Suppressor macrophage treated with lipopolysaccharide for 4 hours (primary cell): ENCODE results near the gene PJA2.
A peak's percentile ranks its signal among the peaks of the same experiment; 100 is the strongest.

Experiments used
- DNase-seq: peaks from one replicate; pipeline ENCODE4 v3.0.0-alpha.2; 2020

Gene PJA2

DNA sequence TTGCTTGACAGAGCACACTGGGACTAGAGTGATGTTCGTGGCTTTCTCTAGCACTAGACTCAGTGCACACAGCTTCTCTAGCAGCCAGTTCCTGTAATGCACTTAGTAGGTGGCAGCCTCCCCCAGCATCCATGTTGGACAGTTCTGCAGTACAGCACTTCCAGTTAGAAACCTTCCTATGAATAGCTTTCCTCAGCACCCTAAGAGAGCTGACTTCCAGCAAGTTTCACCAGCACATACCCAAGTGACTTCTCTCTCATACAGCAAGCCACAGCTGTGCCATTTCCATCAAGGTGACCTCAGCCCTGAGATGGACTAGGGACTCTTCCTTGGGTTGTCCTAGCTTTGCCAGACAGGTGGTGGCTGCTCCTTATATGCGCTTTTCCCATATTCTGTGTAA, 60.4 kb downstream of the PJA2 start:
- DNase-seq: no peak

DNA sequence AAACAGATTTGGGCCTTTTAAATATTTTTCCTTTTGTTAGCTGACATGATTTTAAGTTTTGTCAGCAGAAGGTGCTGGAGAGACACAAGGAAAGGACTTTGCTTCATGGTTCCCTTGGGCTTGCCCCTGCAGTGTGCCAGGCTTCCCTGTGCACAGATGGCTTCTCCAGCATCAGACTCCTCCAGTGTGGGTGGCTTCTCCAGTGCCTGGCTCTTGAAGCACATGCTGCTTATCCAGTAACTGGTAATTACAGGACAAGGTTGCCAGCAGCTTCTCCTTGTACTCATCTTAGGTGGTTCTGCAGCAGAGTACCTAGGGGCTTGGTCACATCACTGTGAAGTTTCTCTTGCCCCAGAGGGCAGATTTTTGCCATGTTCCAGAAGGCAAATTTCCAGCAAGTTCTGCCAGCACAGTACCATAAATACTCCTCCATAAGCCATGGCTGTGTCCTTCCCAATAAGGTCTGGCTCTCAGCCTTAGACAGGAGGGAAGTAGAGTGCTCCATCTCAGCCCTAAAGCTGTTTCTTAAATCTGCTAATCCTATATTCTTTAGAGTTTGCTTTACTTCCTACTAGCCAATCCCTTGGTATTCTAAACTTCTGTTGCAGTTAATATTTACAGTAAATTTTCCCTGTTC, 62.4 kb downstream of the PJA2 start:
- no peak for DNase-seq

DNA sequence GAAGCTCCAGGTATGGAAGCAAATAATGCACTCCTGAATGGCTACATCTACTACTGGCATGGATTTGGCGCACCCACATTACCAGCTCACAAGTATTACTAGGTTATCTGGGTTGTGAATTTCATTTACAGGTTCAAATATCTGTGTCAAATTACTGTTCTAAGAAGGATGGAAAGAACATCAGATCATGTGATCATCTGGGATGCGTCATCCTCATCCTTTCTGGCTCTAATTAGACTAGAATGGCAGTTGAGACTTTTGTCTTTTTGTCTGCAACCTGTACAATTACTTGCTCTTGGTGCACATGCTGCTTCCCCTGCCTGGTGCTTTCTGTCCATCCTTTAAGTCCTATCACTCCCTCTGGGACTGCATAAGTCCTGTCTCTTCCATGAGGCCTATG, 64.1 kb downstream of the PJA2 start:
- no peak for DNase-seq

DNA sequence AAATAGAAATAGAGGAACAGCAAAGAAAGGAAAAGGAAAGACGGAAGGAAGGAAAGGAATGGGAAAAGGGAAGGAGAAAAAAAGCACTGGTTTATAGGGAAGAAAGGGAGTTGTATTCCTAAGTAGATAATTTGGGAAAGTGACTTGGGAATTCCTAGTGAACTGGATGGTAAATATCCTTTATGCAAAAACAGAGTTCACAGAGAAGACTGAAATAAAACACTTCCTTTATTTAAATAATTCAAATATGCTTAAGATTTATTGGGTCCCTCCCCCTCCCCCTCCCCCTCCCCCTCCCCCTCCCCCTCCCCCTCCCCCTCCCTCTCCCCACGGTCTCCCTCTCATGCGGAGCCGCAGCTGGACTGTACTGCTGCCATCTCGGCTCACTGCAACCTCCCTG, 69.4 kb downstream of the PJA2 start:
- DNase-seq: no peak

DNA sequence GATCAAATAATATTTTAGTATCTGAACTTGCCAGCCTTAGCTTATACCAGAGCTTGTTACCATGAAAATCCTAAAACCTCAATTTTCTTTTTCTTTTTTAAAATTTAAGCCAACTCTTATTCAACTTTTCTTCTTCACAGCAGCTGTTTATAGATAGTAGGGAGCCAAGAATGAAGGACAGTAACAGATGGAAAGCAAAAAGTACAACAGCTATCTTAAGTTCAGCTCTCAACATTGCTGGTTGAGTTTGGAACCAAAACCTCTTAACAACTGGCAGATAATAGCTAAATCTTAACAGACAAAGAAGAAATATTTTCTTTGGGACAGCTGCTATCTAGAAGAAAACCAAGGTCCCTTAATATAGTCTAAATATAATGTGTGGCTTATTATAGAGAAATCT, 74.7 kb downstream of the PJA2 start:
- DNase-seq: no peak

DNA sequence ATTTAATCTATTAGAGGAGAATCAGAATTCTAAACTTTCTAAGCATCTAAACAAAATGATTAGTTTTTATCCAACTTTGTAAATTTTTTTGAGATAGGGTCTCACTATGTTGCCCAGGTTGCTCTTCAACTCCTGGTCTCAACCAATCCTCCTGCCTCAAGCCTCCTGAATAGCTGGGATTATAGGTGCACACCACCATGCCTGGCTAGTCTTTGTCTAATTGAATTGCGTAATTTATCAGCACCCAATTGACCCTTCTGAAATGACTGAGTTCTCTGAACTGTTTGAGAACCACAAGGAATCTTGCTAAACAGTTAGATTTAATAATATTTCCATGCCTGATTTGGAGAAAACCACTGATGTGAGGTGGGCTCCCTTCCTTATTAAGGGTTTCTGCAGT, 75.7 kb downstream of the PJA2 start:
- DNase-seq: no peak

DNA sequence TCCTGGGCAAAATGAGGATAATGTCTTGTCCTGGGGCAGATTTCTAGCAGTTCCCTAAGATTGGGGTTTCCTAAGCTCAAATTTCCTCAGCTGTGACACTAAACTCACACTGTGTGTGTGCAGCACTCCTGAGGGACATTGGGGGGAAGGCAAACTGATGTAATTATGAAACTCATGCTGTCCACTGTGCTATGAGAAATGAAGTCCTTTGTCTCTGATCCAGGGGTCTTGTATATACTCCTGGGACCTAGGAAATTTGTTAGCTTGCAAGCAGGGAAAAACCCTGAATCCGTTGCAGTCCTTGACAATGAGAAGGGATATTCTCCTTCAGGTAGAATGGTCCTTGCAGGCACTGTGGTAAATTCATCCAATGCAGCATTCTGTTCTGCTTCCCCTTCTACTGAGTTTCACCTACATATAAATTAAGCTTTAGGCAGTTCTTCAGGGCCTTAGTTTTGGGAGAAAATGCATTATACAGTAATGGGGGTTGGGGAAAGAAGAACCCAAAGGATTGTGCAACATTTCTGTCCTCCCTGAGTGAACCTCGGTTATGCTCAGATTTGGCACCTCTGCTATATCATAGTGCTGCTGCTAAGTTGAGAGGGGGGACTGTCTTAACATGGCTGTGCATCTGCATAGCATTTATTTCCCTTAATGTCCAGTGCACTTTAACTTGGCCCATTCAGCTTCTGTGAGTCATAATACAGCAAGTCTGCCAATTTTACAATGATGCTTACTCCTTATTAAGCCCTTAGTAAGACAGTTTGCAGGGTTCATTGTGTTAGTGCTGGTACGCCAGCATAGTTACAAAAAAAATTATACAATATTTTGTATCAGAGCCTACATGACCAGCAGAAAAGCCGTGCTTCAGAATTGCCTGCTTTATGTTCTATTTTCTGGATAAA, 80.2 kb downstream of the PJA2 start:
- peak; percentile 9 for DNase-seq

DNA sequence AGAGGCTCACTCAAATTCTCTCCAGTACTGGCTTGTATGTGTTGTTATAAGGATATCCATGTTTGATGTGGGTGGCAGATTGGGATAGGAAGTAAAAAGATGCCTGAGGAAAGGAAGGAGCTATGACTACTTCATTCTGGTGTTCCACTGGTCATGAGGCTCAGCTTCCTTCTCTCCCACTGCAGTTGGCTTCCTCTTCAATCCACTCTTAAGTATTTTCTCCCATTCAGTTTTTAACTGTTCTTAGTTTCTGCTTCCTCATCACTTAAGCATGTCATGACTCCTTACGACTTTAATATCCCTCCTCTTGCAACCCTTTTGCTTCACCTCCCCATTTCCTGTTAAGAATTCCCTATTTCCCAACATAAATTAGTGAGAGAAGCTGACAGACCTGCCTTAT, 81.1 kb downstream of the PJA2 start:
- peak; percentile 4 for DNase-seq

DNA sequence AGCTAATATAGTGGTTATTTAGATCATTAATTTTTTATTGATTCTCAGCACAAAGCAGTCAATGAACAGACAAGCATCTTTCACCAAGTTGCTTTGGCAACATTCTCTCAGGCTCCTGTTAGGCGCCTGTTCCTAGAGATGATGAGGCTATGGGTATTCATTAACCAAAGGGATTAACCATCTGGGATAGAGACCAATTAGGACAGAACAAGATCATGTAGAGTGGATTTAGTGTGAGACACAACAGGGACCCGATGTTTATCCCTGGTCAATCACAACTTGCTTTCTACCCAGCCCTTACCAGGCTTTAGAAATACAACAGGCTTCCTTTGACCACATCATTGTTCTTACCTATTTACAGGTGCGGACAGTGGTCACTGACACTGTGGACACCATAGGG, 82.2 kb downstream of the PJA2 start:
- DNase-seq: no peak

DNA sequence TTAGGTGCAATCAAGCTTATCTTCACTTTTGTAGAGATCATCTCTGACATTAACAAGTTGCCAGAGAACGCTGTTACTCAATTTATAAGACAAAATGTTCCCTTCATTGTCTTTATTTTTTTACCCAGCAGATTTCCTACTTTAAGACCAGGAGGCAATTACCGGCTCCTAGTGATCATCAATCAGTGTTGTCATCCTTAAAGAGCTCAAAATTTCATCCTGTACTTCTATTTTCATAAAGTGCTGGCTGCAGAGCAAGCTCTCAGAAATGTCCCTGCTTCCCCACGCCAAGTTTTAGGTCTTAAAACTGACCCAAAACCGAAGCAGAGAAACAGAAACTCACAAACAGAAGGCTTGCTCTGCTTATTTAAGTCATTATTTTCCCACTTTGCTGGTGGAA, 82.9 kb downstream of the PJA2 start:
- no peak for DNase-seq

DNA sequence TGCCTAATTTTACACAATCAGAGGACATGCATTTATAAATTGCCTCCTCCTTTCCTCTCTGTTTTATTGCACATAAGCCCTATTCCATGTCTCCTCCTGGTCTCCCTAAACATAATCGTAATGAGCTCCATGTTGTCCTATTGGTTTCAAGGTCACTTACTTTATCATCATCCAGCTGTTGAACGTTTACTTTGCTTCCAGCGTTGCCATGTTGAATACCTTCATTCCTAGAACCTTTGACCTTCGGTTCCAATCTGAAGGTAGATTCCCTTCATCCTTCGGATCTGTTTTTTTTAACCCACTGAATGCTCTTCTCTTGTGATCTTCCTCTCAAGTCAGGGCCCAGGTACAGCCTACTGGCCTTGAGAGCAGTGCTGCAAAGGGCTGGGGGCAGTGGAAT, 84.3 kb downstream of the PJA2 start:
- no peak for DNase-seq

DNA sequence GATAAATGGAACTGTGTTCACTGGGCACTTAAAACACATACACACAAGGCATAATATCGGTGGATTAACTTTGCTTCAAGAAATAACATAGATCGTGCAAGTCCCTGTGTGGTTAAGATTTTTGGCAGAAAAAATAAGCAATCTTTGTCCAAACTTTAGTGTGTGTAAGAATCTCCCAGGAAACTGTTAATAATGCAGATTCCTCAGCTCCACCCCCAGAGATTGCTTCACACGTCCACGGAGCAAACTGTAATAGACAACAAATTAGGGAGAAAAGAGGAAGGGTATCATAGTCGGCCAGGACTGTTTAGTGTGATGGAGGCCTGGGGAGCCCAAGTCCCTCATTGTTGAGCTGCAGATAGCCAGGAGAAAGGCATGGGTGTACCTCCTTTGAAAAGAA, 84.8 kb downstream of the PJA2 start:
- peak; percentile 42 for DNase-seq

DNA sequence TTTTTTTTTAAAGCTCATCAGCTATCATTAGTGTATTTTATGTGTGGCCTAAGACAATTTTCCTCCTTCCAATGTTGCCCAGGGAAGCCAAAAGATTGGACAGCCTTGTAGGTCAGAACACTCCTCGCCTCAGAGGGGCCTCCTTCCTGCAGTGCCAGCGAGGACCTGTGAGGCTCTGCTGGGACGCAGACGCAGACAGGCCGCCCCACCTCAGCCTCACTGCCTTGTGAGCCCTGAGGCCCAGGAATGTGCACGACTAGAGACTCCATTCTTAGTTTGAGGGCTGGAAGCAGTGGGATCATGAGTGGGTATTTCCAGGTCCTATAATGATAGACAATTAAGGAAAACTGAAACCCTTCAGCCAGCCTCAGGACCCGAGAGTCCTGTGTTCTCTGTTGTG, 85.4 kb downstream of the PJA2 start:
- no peak for DNase-seq

DNA sequence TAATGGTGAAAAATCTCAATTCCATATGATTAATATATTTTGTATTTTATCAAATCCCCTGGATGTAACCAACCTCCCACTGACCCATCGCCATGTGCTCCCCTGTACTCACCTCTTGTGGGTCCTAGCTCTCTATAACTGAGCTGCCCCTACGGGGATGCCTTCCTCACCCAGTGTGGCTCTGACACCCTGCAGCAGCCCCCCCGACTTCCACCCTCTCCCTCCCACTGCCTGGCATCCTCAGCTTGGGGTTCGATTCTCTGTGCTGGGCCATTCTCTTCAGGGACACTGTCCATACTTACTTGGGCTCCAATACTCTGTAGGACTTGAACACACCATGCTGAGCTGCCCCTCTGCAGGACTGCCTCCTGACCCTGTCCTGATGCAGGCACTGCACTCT, 87.1 kb downstream of the PJA2 start:
- no peak for DNase-seq

DNA sequence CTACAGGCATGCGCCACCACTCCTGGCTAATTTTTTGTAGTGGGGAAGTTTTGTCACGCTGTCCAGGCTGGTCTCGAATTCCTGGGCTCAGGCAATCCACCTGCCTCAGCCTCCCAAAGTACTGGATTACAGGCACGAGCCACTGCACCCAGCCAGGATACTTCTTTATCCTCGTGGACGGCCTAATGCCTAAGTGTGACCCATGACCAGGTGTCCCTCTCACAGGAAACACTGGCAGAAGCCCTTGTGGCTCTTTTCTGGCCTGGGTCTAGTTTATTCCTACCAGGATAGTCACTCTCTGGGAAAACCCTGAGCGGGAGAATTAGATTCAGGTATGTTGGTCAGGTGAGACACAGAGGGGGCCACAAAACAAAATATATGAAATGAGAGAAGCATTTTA, 90.4 kb downstream of the PJA2 start:
- DNase-seq: no peak

DNA sequence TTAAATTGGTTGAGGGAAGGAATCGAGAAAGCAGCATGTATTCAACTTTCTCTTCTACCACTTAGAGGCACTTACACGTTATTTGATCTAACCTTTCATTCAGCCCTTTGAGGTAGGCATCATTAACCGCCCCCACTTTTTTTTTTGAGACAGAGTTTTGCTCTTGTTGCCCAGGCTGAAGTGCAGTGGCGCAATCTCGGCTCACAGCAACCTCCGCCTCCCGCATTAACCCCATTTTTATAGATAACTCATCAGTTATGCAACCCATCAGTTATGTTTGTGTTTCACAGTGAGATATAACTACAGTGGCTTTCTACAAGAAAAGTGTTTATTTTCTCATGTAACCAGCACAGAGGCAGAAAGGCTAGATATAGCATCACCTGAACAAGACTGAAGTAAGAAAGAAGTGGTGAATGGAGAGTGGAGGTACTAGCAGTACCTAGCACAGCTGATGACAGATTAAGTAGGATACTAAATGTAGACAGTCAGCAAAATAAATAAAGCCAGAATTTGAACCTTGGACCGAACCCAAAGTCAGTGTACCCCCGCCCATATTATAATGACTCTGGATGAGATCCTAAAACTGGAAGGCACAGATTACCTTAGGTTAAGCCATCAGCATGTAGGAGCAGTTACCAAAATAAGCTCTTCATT, 91.2 kb downstream of the PJA2 start:
- no peak for DNase-seq

DNA sequence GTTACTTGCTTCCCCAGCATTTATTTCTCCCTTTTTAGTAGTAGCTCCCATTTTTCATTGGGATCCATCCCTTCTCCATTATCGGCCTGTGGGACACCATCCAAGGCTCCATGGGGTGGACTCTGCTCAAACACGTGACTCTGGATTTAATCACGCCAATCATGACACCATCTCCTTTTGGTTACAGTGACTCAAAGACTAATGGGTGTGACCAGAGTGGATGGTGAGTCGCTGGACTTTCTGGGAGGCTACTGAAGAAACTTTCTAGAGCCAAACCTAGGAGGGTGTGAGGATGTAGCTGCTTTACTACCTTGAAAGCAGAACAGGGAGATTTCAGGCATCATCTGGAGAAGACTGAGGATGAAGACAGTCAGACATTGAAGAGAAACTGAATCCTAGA, 93.1 kb downstream of the PJA2 start:
- DNase-seq: peak; percentile 39

DNA sequence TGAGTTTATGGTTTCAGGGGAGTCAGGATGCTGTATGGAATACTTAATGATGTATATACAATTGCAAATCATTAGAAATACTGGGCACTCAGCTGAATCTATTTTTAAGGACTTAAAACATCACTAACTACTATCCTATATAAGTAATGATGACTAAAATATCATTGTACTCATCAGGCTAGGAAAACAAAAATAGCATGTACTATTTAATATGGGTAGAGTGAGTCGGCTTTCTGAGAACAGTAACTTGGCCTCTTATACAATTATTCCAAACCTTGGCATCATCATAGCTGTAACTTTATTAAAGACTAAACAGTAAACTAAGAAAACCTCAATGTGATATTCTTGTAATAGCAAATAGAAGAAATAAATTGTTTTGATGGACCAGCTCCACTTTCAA, 94.5 kb downstream of the PJA2 start:
- no peak for DNase-seq

DNA sequence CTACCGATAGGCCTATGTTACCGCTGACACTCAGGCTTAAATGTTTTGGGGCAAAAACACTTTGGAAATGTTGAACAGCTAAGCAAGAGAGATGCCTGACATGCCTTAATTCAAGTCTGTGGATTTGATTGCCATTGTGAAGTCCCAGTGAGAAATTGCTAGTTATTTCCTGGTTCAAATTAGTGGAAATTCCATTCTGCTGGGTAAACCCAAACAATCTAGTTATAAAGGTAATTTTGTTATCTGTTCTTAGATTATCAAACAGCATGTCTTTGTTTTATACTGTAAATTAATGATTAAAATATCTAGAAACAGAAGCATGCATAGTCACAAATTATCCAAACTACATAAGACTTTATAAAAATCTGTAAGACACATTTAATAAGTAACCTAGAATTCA, 96.6 kb downstream of the PJA2 start:
- DNase-seq: no peak

DNA sequence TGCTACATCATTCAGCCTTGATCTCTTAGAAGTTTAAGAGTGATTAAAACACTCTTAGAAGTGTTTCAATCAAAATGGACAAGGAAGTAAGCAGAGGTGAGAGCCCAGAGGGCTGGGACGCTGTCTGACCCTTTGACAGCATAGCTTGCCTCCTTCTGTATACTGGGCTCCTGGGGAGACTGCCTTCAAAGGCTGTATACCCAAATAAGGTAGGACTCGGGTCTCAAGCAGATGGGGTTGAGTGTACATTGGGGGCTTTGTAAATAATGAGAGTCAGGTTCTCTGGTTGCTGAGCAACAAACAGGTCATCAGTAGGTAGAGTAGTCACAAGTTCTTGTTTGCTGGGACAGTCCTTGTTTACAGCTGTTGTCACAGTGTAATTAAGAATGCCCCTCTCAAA, 97.1 kb downstream of the PJA2 start:
- no peak for DNase-seq

DNA sequence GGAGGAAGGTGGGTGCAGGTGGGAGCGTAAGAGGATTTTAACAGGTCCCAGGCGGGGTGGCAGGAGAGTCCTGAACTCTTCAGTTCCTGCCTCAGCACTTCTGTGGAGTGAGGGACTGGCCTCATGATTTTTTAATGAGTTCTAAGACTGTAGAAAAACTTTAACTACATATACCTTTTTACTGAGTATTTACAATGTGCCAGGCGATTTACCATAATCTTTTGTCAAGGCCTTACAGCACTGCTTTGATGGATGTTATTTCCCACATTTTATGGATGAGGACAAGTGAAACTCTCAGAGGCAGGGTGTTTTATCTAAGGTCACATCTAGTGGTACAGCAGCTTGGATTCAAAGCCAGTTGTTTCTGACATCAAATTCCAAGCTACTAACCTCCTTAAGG, 99.5 kb downstream of the PJA2 start:
- no peak for DNase-seq

DNA sequence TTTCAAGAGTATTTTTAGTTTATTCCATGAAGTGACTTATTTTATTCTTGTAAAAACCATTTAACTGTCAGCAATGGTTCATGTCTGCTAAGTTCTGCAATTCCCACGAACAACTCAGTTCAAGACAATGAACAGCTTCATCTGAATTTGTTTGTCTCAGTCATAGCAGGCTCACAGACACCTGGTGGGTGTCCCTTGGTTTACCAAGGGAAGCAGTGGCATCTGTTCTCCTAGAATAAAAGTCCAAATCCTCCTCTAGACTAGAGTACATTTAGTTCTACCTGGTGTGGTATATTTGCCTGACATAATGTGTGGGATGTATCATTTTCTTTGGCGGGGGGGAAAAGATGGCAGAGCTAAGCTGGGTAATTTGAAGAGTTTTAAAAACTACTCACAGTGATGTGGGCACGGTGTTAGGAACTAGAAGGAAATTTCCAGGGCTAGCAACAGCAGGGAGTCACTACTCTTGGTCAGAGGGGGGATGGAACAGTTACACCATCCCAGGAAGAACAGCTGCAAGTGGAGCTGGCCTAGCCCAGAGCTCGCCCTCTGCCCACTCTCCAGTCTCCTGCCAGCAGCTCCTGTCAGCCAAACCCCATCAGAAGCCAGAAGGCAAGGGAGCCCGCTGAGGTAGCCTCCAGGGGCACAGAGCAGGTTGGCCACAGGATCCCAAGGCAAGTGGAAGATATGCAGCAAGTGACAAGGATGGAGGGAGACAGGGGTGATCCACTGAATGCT, 100.3 kb downstream of the PJA2 start:
- DNase-seq: no peak

DNA sequence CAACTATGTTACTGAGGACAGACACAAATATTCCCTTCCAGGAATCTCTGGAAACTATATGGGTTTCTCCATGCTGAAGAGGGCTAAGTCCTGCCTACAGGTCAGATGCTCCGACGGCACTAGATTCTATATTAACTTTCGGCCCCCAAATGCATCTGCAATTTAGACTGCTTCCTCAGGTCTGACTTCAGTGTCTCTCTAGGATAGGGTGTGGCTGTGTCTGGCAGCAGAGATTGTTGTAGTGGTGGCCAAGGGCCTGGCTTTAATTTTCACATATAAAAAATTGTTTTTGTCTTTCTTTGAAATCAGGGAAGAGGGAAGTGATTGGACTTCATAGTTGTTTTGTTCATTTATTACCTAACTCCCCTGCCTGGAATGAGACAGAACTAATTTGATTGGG, 101.8 kb downstream of the PJA2 start:
- DNase-seq: no peak

DNA sequence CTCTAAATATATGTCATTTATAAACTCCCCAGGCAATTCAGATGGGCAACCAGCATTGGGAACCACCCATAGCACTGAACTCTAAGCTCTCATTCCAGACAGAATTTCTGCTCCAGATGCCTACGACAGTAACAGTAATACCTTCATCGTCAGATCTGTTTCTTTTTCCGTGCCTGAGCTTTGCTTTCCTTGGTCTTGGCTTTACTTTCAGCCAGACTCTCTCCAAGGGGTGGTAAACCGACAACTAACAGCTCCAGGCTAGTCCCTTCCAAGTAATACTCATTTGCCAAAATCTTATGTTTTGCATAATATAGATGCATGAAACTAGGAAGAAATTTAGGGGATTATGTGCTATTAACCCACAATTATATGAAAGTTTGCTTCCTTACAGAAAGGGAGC, 102.3 kb downstream of the PJA2 start:
- no peak for DNase-seq
